ENCODE measurements around the gene CUX1.

DNA sequence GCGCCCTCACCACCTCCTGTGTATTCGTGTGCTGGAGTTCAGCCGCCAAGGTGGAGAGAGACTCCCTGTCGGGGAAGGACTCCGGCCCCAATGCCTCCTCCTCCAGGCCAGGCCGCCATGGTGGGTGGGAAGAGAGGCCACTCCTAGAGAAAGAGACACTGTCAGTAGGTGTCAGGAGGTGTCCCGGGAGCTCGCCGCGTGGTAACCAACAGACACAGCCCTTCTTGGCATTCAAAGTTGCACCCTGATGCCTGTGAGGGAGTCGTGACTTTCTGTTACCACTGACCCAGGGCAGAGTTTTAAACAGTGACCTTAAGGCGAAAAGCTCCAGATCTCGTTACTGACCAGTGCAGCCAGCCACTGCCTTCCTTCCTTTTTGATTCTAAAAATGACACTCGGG is 155.2 kb downstream of the CUX1 start:
- TF ChIP-seq, protein P1, sequence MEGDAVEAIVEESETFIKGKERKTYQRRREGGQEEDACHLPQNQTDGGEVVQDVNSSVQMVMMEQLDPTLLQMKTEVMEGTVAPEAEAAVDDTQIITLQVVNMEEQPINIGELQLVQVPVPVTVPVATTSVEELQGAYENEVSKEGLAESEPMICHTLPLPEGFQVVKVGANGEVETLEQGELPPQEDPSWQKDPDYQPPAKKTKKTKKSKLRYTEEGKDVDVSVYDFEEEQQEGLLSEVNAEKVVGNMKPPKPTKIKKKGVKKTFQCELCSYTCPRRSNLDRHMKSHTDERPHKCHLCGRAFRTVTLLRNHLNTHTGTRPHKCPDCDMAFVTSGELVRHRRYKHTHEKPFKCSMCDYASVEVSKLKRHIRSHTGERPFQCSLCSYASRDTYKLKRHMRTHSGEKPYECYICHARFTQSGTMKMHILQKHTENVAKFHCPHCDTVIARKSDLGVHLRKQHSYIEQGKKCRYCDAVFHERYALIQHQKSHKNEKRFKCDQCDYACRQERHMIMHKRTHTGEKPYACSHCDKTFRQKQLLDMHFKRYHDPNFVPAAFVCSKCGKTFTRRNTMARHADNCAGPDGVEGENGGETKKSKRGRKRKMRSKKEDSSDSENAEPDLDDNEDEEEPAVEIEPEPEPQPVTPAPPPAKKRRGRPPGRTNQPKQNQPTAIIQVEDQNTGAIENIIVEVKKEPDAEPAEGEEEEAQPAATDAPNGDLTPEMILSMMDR (IDR thresholded peaks at IDR 0.05) = no peak
- no peak for TF ChIP-seq POLR2A (IDR thresholded peaks at IDR 0.05)

All from uterus (tissue), 2 donors.